HepG2 (cell line): Measurements from ENCODE around the gene ALKBH4. TPM values are rescaled to one million over a fixed set of nuclear protein-coding genes. Genes with fewer than 3 reads are reported as not detected.

Experiments
- ARNT2 ChIP-seq: sonication (generic); formaldehyde crosslinking; IDR thresholded peaks from 2 replicates; pipeline ENCODE4 v1.8.0; 2022; ENCODE audit warnings: mild to moderate bottlenecking, low read depth, missing genetic modification reagents, moderate library complexity
- ATF4 ChIP-seq, 2 experiments: fragments of 450-650 bp in 1 of 2; sonication (generic) in 1 of 2; formaldehyde crosslinking; IDR thresholded peaks; 2 replicates each; pipeline versions ENCODE4 v1.5.0 to v1.8.0; 2020 to 2022; ENCODE audit warnings: mild to moderate bottlenecking in 1 of 2, missing genetic modification reagents in 1 of 2
- CC2D1A ChIP-seq: sonication (generic); formaldehyde crosslinking; IDR thresholded peaks from 2 replicates; pipeline ENCODE4 v1.8.1; 2023; ENCODE audit warnings: mild to moderate bottlenecking, missing genetic modification reagents
- CHD2 ChIP-seq: IDR thresholded peaks from 2 replicates; pipeline ENCODE4 v1.6.1; 2011; ENCODE audit warnings: low read depth, low read length, improper control_type of control experiment
- FOXM1 ChIP-seq: sonication (generic); formaldehyde crosslinking; IDR thresholded peaks from 2 replicates; pipeline ENCODE4 v1.5.0; 2020; ENCODE audit warnings: missing genetic modification reagents
- GATAD1 ChIP-seq: IDR thresholded peaks from 2 replicates; pipeline ENCODE4 v1.6.1; 2016; ENCODE audit warnings: missing genetic modification reagents, missing compliant biosample characterization
- KDM5B ChIP-seq: sonication (generic); formaldehyde crosslinking; IDR thresholded peaks from 2 replicates; pipeline ENCODE4 v1.4.0; 2020; ENCODE audit warnings: missing genetic modification reagents, mild to moderate bottlenecking, borderline replicate concordance
- MIXL1 ChIP-seq: IDR thresholded peaks from 2 replicates; pipeline ENCODE4 v1.6.1; 2016
- MLLT10 ChIP-seq: sonication (generic); formaldehyde crosslinking; IDR thresholded peaks from 2 replicates; pipeline ENCODE4 v1.4.0; 2020; ENCODE audit warnings: missing genetic modification reagents
- NFIB ChIP-seq: sonication (generic); formaldehyde crosslinking; IDR thresholded peaks from 2 replicates; pipeline ENCODE4 v1.9.0; 2021; ENCODE audit warnings: missing genetic modification reagents, mild to moderate bottlenecking, borderline replicate concordance
- NFKBIZ ChIP-seq: IDR thresholded peaks from 2 replicates; pipeline ENCODE4 v1.6.1; 2018; ENCODE audit warnings: missing genetic modification reagents, missing compliant biosample characterization
- NFYB ChIP-seq: sonication (generic); formaldehyde crosslinking; IDR thresholded peaks from 2 replicates; pipeline ENCODE4 v1.4.0; 2020; ENCODE audit warnings: missing genetic modification reagents
- SNRNP70 ChIP-seq: fragments of 200-400 bp; formaldehyde crosslinking; IDR thresholded peaks from 2 replicates; pipeline ENCODE4 v1.6.1; 2017; ENCODE audit warnings: mild to moderate bottlenecking, low read depth, low read length, moderate library complexity
- SOX6 ChIP-seq, 2 experiments: fragments of 450-650 bp in 1 of 2; sonication (generic) in 1 of 2; formaldehyde crosslinking in 1 of 2; IDR thresholded peaks; 2 replicates each; pipeline versions ENCODE4 v1.4.0 to v1.6.1; 2017 to 2020; ENCODE audit warnings: antibody characterized with exemption in 1 of 2, mild to moderate bottlenecking in 1 of 2, missing genetic modification reagents in 1 of 2
- THAP7 ChIP-seq: sonication (generic); formaldehyde crosslinking; IDR thresholded peaks from 2 replicates; pipeline ENCODE4 v1.8.1; 2023; ENCODE audit warnings: mild to moderate bottlenecking, missing genetic modification reagents
- WIZ ChIP-seq: sonication (generic); formaldehyde crosslinking; IDR thresholded peaks from 2 replicates; pipeline ENCODE4 v1.5.1; 2020; ENCODE audit warnings: mild to moderate bottlenecking, missing genetic modification reagents
- ZBTB2 ChIP-seq: sonication (generic); formaldehyde crosslinking; IDR thresholded peaks from 2 replicates; pipeline ENCODE4 v1.8.0; 2022; ENCODE audit warnings: low read depth, missing genetic modification reagents
- ZBTB34 ChIP-seq: sonication (generic); formaldehyde crosslinking; IDR thresholded peaks from 2 replicates; pipeline ENCODE4 v1.8.0; 2022; ENCODE audit warnings: mild to moderate bottlenecking, missing genetic modification reagents
- ZEB1 ChIP-seq: IDR thresholded peaks from 2 replicates; pipeline ENCODE4 v1.6.1; 2012; ENCODE audit warnings: mild to moderate bottlenecking, low read depth, inconsistent platforms; ENCODE audit not compliant: insufficient replicate concordance
- ZNF138 ChIP-seq: sonication (generic); formaldehyde crosslinking; IDR thresholded peaks from 2 replicates; pipeline ENCODE4 v1.5.0; 2020; ENCODE audit warnings: mild to moderate bottlenecking, low read depth, missing genetic modification reagents
- ZNF20 ChIP-seq: sonication (generic); formaldehyde crosslinking; IDR thresholded peaks from 2 replicates; pipeline ENCODE4 v1.4.0; 2020; ENCODE audit warnings: mild to moderate bottlenecking, moderate library complexity, missing genetic modification reagents
- ZNF256 ChIP-seq: sonication (generic); formaldehyde crosslinking; conservative IDR thresholded peaks from 2 replicates; pipeline ENCODE4 v1.4.0; 2020; ENCODE audit warnings: missing genetic modification reagents
- ZNF292 ChIP-seq: sonication (generic); formaldehyde crosslinking; IDR thresholded peaks from 2 replicates; pipeline ENCODE4 v1.8.1; 2022; ENCODE audit warnings: mild to moderate bottlenecking, low read depth, missing genetic modification reagents, borderline replicate concordance
- ZNF317 ChIP-seq: sonication (generic); formaldehyde crosslinking; IDR thresholded peaks from 2 replicates; pipeline ENCODE4 v1.5.0; 2020; ENCODE audit warnings: mild to moderate bottlenecking, missing genetic modification reagents
- ZNF747 ChIP-seq: sonication (generic); formaldehyde crosslinking; IDR thresholded peaks from 2 replicates; pipeline ENCODE4 v1.8.1; 2023; ENCODE audit warnings: missing genetic modification reagents, mild to moderate bottlenecking, borderline replicate concordance
- ZSCAN25 ChIP-seq: sonication (generic); formaldehyde crosslinking; IDR thresholded peaks from 2 replicates; pipeline ENCODE4 v1.8.0; 2022; ENCODE audit warnings: mild to moderate bottlenecking, missing genetic modification reagents
- polyA plus RNA-seq, 8 experiments: library from polyadenylated mRNA; depleted of rRNA in 3 of 8; stranded (reverse) in 7 of 8; unstranded in 1 of 8; fragments of >200 nt; fragmentation: Illumina TruSeq in 4 of 8; extraction: Trizol in 4 of 8; gene quantifications; 2 replicates each; pipeline versions ENCODE4 v1.2.1 to v1.2.3, GENCODE V29; 2011 to 2016; ENCODE audit warnings: low read depth in 4 of 8, missing spikeins in 1 of 8, mixed read lengths in 1 of 8; ENCODE audit not compliant: insufficient read depth in 1 of 8
- total RNA-seq, 5 experiments: library from RNA; depleted of rRNA; stranded (reverse); fragments of >200 nt; fragmentation: Illumina TruSeq; extraction: Trizol; gene quantifications; 2 replicates each; pipeline ENCODE4 v1.2.3, GENCODE V29; 2016; ENCODE audit warnings: low read depth in 1 of 5

ALKBH4 gene
- total and polyA plus RNA-seq, 2 of the 13 experiments (the other 11 are each of a cell fraction or from before 2014, with no cell fraction given), result 2.6 to 8.8 TPM

GRCh38 chr7:102464577-102465280 is at the start of gene ALKBH4, which contains the start of gene LRWD1 (continued):
- TF ChIP-seq WIZ, result peak; percentile 44; the same call in 1 of the 2 replicates
- TF ChIP-seq CC2D1A (CRISPR knock-in tag), result no peak
- TF ChIP-seq SOX6 (IDR thresholded peaks at IDR 0.05), result no peak
- no peak for TF ChIP-seq SOX6 (CRISPR knock-in tag; IDR thresholded peaks at IDR 0.05)
- no peak for TF ChIP-seq SNRNP70
- TF ChIP-seq ZNF317 (CRISPR knock-in tag), result no peak
- 0 out of 2 replicates have a peak, but pooled peaks have one; percentile 39 for TF ChIP-seq NFKBIZ (CRISPR knock-in tag)
- no peak for TF ChIP-seq MIXL1
- no peak for TF ChIP-seq ZNF256 (CRISPR knock-in tag)
- peak; percentile 79; the same call in 1 of the 2 replicates for TF ChIP-seq ZNF747 (CRISPR knock-in tag)
- peak; percentile 47; the same call in 1 of the 2 replicates for TF ChIP-seq ZNF138 (CRISPR knock-in tag)
- TF ChIP-seq CHD2, result no peak
- TF ChIP-seq ATF4 (CRISPR knock-in tag; IDR thresholded peaks at IDR 0.05), result no peak
- peak; percentile 75; the same call in 1 of the 2 replicates for TF ChIP-seq KDM5B (CRISPR knock-in tag)
- no peak for TF ChIP-seq ZEB1
- peak; percentile 90 for TF ChIP-seq GATAD1 (CRISPR knock-in tag)
- no peak for TF ChIP-seq ZBTB2 (CRISPR knock-in tag)
- TF ChIP-seq NFYB, result no peak
- TF ChIP-seq FOXM1 (CRISPR knock-in tag), result no peak
- no peak for TF ChIP-seq NFIB (CRISPR knock-in tag)
- TF ChIP-seq ZSCAN25 (CRISPR knock-in tag), result no peak
- TF ChIP-seq ZBTB34 (CRISPR knock-in tag), result no peak; the same call in 1 of the 2 replicates
- no peak for TF ChIP-seq ZNF292 (CRISPR knock-in tag)
- TF ChIP-seq MLLT10 (CRISPR knock-in tag), result no peak
- TF ChIP-seq THAP7 (CRISPR knock-in tag), result no peak
- TF ChIP-seq ZNF20 (CRISPR knock-in tag), result no peak
- peak; percentile 78; the same call in 1 of the 2 replicates for TF ChIP-seq ARNT2 (CRISPR knock-in tag)
